NCI-H2196 (cell line): ENCODE results near the gene ANKRD16.
"Not testable (repeated sequence)": the region's sequence is repeated elsewhere in the genome, so short reads cannot be mapped to it uniquely, and the experiment has no call there.

Source experiments
- DNase-seq: peaks from one replicate; lab custom pipeline; 2025; ENCODE audit not compliant: unreplicated experiment; lab: John Stamatoyannopoulos, UW

Gene ANKRD16

DNA sequence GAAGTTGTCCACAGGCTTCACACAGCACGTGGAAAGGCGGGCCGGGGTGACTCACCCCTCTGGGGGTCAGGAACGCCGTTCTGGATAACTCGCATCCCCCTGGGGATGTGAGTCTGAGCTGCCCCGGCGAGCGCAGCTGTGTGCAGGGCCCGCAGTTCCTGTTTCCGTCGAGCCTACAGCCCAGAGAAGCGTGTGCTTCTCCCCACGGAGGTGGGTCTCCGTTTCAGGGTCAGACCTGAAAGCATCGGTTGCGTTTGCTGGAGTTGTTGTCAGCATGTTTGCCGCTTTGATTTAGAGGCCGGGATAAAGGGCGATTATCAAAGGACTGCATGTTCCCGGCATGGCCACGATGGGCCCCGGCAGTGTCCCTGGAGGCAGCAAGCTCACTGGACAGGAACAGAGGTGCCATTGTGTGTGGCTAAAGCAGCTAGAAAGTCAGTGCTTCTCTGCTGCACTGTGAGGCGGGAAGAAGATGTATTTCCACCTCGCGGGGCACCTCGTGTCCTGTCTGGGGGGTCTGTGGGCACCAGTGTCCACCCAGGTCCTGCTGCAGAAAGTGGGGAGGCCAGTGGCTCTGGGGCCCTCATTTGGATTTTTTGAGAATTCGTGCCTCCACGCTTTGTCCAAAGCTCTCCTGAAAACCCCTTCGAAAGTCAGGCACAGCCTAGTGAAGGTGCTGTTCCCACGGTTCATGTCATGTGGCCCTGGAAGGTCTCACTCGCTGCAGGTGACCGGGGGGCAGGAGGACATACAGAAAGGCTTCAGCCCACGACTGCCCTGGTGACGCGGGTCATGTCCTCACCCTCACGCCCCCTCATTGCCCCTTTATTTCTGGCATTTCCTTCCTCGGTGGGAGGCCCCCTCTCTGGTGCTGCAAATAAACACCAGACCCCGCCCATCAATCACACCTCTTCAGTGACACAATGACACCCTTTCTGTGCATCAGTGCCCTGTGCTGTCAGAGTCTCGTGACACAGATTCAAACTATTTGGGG, 49.1 kb downstream of the ANKRD16 start:
- DNase-seq, result no peak

DNA sequence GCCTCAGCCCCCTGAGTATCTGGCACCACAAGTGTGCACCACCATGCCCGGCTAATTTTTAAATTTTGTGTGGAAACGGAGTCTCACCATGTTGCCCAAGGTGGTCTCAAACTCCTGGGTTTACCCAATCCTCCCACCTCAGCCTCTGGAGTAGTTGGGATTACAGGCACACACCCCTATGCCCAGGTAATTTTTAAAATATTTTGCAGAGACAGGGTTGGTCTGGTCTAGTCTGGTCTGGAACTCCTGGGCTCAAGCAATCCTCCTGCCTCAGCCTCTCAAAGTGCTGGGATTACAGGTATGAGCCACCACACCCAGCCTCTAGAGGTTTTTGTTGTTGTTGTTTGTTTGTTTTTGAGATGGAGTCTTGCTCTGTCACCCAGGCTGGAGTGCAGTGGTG, 53.5 kb downstream of the ANKRD16 start:
- DNase-seq, result not testable (repeated sequence)

DNA sequence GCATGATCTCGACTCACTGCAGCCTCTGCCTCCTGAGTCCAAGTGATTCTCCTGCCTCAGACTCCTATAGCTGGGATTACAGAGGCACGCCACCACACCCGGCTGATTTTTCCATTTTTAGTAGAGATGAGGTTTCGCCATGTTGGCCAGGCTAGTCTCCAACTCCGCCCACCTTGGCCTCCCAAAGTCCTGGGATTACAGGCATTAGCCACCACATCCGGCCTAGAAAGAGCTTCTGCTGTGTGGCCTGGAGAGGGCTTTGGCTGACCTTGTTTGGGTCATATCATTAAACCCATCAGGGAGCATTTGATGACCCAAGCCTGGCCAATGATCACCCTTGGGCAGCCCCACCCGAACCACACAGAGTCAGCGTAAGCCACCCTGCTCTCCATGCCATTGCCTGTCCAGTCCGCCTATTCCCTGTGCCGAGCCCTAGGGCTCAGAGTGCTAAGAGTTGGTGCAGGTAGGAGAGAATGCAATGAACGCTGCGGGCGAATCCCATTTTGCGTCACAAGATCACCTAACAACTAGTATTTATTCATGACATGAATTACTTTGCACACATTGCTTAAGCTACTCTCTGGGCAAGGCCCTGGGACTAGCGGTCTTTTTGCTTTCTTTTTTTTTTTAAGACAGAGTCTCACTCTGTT, 54.1 kb downstream of the ANKRD16 start:
- no peak for DNase-seq

DNA sequence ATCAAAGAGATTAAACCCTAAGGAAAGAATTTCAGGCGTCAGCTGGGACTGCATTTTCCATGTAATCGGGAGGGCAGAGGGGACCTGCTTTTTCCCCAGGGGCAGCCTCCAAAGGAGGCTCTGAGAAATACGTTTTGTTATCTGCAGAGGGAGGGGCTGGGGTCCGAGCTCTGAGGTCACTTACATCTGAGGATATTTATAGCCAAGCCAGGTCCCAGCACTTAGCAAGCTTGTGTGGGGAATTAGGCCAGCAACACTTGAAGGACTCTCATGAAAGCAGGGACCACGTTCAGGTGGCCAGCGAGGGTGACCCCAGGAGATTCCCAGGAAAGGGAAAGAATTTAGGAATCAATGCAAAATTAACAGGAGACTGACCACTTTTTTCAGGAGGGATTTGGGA, 55.9 kb downstream of the ANKRD16 start:
- no peak for DNase-seq

DNA sequence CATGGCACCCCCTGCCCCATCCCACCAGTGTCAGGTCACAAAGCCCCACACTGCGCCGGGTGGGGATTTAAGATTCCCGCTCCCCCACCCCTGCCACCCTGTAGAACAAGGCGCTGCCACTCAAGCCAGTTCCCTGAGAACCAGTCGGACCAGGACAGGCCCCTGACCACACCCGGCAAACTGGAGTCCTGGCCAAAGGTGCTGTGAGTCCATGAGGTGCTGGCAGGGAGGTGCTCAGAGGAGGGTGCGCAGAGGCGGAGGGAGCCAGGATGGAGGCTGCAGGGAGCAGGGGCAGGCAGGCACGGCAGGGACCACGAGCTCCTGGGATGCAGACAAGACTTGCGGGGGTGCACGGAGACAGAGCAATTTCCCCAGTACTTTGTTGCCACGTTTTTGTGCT, 56.7 kb downstream of the ANKRD16 start:
- DNase-seq, result no peak

DNA sequence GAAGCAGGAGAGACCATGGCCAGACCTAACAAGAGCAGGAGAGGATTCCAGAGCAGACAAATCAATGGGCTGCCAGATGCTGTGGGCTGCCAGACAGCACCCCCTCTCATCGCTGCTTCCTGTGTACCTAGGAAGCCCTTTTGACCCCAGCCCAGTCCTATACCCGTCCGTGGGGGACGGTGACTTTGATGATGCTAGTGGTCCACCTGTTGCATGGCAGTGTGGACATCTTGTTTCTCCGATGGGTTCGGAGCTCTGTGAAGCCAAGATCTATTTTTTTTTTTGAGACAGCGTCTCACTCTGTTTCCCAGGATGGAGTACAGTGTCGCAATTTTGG, 58.3 kb downstream of the ANKRD16 start:
- DNase-seq, result no peak

DNA sequence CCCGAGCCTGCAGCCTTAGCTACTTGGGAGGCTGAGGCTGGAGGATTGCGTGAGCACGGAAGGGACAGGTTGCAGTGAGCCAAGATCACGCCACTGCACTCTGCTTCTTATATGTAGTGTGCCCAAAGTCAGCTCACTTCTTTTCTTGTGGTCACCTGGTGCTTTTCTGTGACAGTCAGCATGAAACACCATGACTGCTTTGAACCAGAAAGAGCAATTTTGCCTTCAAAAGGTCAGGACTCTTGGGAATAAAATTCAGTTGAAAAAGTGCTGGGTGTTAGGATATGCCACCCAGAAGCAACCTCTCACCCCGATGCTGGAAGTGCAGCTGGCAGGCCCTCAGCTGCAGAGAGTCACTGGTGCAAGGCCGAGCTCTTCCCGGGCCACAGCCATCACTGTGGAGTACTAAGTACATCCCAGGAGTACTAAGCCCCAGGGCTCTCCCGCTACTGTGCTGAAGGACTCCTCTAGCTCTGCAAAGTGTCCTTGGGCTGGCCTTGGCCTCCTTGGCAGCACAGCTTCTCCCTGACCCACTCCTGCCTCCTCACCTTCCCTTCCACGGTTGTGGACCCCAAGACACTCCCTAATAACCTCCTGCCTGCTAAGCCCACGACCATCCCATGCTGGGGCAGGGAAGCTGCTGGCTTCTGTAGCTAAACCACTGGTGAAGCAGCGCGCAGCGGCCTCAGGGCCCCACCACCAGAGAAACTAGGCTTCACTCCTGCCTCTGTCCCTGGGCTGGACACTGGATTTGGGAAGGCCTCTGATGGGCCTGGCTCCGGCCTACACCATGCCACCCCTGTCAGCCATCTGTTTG, 58.9 kb downstream of the ANKRD16 start:
- no peak for DNase-seq

DNA sequence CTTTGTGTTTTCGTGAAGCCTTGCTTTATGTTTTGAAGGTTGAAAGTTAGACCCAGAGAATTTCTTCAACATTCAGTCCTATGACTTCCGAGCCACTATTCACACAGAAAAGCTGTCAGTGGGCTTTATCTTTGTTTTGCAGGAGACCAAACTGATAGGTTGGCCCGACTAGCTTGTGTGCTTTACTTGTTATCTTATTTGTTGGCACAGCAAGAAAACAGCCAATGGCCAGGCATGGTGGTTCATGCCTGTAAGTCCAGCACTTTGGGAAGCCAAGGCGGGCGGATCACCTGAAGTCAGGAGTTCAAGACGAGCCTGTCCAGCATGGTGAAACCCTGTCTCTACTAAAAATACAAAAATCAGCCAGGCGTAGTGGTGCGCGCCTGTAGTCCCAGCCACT, 60.4 kb downstream of the ANKRD16 start:
- DNase-seq, result no peak

DNA sequence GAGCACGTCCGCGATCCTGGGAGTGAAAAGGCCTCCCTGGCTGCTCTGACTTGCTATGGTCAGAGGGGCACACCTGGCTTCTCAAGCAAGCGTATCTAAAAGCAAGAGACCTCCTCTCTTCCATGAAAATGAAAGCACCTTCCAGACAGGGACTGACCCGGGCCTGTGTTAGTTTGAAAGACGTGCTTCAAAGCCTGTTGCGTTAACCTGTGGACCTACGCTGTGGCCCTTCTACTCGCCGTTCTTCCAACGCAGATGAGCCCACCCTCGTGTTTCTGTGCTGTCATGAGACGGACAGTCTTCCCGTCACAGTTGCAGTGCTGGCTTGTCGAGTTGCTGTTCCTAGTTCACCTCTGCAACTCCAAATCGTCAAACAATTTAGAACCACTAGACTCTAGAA, 61.0 kb downstream of the ANKRD16 start:
- DNase-seq, result no peak

DNA sequence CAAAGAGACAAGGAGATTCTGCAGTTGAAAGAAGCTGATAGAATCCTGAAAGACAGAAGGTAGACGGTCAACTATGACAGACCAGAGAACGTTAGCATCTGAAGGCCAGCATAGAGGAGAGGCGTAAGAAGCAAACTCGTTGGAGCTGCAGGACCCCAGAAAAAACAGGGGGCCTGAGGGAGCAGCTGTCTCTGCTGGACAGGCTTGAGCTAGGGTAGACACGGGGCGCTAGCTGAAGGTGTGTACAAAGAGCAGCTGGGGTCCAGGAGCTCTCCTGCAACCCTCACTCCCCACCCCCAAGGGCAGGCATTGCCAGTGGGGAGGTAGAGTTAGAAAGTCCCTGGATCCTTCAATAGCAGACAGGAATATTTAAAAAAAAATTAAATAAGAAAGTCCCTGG, 61.9 kb downstream of the ANKRD16 start:
- no peak for DNase-seq

DNA sequence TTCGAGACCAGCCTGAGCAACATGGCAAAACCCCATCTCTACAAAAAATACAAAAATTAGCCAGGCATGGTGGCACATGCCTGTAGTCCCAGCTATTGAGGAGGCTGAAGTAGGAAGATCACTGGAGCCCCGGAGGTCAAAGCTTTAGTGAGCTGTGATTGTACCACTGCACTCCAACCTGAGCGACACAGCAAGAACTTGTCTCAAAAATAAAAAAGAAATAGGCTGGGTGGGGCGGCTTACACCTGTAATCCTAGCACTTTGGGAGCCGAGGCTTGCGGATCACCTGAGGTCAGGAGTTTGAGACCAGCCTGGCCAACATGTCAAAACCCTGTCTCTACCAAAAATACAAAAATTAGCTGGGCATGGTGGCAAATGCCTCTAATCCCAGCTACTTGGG, 63.2 kb downstream of the ANKRD16 start:
- not testable (repeated sequence) for DNase-seq

DNA sequence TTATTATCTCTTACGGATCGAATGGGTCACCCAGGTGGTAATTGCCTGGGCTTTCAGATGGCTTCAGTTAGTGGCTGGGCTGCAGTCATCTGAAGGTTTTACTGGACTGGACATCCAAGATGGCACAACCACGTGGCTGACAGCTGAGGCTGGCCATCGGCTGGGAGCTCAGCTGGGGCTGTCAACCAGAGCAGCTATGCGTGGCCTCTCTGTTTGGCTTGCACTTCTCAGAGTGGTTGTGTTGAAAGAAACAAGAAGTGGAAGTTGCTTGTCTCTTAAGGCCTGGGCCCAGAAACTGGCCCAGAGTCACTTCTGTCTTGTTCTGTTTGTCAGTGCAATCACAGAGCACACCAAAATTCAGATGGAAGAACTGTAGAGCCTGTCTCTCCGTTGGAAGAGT, 70.8 kb downstream of the ANKRD16 start:
- no peak for DNase-seq

DNA sequence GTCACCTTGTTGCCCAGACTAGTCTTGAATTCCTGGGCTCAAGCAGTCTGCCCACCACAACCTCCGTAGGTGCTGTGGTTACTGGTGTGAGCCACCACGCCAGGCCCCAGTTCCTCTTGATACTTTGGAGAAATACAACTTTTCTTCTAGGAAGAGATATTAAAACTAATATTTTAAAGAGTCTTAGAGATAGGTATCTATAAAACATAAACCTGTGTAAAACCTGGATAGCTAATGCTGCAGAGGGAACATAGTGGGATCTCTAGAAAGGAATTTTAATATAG, 71.7 kb downstream of the ANKRD16 start:
- DNase-seq, result no peak

DNA sequence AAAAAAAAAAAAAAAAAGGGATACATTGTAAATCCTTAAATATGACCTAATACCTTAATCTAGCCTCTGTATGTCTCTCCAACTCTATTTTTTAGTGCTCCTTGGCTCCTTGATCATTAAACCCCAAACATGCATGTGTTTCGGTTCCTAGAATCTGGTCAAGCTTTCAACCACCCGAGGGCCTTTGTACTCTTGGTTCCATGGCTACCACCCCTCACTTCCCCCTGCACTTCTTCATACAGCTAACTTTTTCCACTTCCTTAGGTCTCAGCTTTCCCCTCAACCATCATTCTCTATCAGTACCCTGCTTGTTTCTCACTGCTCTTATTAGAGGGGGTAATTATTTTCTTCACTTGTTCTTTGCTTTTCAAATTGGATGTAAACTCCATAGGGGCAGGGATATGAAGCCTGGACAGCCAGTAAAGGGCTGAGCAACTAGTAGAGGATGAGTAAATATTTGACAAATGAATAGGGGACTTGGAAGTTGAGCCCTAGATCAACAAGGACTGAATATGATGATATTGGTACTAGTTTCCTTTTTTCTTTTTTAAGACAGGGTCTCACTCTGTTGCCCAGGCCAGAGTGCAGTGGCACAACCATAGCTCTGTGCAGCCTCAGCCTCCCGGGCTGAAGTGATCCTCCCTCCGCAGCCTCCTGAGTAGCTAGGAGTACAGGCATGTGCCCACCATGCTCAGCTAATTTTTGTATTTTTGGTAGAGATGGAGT, 72.2 kb downstream of the ANKRD16 start:
- no peak for DNase-seq

DNA sequence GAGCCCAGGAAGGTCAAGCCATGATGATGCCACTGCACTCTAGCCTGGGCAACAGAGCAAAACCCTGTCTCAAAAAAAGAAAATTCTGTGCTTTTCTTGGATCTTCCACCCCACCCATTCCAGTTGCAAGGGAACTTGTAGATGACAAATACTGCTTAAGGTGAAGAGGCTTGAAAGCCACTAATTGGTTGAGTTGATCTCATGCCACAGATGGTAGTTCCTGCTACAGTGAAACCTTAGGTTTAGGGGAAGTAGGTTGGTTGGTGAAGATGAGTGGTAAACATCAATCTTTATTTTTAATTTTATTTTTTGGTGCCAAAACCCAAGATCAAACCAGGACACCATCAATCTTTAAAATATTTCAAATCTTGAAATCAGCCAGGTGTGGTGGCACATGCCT, 73.5 kb downstream of the ANKRD16 start:
- DNase-seq, result no peak

DNA sequence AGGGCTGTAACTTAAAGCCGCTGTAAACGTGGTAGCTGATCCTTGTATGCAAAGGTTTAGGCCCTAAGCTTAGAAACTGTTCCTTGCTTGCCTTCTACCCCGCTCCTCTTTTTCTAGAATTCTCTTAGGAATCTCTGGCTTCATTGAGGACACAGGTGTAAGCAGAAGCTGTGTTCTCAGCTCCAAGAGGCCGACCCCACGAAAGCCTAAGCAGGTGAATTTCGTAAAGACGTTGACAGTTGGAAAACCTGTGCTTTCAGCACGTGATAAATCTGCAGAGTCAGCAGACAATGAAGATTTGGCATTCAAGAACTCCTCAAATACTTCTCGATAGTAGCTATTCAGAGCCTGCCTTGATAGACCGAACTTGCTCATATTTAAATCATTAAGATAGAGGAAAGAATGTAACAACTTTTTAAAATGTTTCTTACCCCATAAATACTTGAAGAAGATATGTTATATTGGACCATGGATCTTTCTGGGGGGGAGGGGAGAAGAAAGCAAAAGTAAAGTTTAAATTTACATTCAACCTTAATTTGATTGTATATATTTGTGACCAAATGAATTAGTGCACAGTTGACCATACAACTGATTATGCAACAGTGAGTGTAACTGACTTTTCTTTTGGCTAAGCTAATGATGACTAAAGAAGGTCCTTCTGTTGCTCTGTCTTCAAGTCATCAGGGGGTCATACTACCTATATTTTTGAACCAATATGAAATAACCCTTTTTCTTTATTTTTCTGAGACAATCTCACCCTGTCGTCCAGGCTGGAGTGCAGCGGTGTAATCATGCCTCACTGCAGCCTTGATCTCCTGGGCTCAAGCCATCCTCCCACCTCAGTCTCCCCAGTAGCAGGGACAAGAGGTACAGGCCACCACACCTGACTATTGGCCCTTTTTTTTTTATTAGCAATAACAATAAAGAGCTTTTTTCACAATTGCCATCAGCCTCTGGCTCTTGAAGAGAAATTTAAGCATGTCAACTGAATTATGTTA, 75.3 kb downstream of the ANKRD16 start:
- DNase-seq, result peak; percentile 15

DNA sequence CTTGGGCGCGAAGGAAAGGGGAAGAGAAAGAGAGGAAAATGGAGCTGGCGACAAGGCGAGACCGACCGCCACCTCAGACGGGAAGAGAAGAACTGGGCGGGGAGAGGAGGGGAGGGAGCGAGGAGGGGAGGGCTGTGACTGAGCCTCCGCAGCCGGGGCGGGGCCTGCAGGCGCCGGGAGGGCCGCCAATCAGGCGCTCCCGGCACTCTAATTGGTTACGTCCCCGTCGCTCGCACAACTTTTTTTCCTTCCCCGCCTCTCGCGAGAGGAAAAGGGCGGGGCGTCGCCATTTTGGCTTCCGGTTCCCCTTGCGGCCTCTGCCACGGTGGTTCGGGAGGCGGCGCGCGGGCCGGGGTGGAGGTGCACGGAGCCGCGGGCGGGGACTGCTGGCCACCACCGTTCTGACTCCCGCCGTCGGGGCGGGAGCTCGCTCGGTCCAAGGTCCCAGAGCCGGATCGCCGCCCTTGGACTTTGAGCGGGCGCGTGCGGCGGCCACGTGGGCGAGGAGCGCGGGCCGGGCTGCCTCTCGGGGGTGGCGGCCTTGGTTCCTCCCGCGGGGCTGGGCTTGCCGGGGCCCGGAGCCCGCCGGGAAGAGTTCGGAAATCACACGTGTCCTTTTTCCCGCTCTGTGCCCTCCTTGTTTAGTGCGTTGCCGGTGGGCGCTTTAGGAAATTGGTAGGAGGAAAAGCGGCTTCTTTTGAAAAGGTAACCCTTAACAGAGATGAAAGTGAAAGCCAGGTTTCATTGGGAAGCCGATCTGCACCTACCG, 76.2 kb downstream of the ANKRD16 start, which contains the start of gene GDI2:
Gene GDI2 (minus strand): TSS at position 94 of the 769 bp plus-strand sequence. CDS start 176 bp downstream, outside the sequence.
- peak; percentile 88 for DNase-seq

DNA sequence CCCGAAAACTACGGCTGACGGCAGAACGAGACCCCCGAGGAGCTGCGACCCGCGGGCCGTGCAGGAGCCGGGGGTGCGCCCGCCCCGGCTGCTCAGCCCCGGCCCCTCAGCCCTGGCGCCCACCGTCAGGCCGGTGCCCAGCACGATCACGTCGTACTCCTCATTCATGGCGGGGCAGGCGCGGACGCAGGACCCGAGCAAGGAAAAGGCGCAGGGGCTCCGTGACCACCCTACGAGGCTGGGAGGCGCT, 76.7 kb downstream of the ANKRD16 start:
- no peak for DNase-seq

DNA sequence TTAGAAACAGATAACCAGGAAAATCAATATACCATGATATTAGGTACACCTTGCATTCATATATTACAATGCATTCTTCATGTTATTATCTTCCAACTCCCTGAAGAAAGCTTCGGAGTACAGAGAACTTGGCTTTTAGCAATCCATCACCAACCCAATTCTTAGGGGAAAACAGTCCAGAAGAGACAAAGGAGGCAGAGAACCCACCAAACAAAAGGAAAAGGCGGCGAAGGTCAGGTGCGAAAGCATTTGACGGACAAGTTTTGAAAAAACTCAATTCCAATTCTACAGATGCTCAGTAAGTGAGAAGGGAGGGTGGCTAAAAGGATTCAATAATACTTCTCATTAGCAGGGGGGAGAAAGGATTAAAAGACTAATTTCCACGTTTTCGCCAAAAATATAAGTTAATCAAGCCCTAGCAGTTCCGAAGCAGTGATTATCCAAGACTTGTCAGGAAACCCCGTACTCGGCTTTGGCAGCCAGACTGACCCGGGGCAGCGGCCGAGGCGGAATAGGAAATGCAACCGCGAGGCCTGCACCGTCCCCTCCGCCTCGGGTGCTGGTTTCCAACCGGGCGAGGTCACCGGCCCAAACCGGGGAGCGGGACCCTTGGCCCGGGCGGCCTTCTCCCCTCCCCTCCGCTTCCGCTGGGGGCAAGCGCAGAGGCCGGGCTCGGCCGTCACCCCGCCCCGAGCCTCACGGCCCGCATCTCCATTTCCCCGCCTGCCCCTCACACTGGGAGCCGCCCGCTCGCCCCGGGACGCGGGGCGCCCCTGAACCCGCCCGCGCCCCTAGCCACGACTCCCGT, 77.2 kb downstream of the ANKRD16 start:
- no peak for DNase-seq
